Purkinje cell (primary cell): ENCODE results near the gene TRIM29. TPM values are rescaled to one million over a fixed set of nuclear protein-coding genes. Genes with fewer than 3 reads are reported as not detected.

ENCODE experiments used
- polyA plus RNA-seq: library from polyadenylated mRNA; unstranded; fragments of >200 nt; fragmentation: Nextera tagmentation; gene quantifications from 2 replicates; pipeline ENCODE4 v1.2.1, GENCODE V29; 2014

The TRIM29 gene, protein sequence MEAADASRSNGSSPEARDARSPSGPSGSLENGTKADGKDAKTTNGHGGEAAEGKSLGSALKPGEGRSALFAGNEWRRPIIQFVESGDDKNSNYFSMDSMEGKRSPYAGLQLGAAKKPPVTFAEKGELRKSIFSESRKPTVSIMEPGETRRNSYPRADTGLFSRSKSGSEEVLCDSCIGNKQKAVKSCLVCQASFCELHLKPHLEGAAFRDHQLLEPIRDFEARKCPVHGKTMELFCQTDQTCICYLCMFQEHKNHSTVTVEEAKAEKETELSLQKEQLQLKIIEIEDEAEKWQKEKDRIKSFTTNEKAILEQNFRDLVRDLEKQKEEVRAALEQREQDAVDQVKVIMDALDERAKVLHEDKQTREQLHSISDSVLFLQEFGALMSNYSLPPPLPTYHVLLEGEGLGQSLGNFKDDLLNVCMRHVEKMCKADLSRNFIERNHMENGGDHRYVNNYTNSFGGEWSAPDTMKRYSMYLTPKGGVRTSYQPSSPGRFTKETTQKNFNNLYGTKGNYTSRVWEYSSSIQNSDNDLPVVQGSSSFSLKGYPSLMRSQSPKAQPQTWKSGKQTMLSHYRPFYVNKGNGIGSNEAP
- not detected in 2 replicates for polyA plus RNA-seq

DNA sequence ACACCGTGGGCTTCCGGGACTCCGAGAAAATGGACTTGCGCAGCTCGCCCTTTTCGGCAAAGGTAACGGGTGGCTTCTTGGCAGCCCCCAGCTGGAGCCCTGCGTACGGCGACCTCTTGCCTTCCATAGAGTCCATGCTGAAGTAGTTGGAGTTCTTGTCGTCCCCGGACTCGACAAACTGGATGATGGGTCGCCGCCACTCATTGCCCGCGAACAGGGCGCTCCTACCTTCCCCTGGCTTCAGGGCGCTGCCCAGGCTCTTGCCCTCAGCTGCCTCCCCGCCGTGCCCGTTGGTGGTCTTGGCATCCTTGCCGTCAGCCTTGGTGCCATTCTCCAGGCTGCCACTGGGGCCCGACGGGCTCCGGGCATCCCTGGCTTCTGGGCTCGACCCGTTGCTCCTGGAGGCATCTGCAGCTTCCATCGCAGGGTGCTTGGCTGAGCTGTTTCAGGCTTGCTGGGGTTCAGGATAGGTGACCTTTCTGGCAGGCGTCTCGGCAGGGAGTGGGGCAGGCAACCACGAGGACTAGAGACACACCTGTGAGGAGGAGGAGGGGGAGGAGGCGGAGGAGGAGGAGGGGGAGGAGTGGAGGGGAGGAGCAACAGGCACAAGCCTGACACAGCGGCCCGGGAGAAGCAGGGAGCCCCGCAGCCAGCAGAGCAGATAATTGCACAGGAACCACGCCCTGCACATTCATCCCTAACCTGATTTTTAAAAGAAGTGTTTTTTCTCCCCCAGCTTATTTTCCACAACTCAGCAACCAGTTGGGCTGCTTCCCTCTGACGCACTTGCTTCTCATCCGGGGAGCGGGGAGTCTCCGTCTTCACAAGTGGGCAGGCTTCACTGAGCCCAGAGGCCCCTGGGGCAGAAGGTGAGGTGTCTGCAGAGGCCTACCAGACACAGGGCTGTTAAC lies at the start of gene TRIM29:
TSS of gene TRIM29 (minus strand) at position 503 of the 911 bp plus-strand sequence. CDS start at position 421, 82 bp downstream.

Other genes starting within 250 kb of the TRIM29 start
- 0.09 TPM in 1 of 2 replicates, not detected in the other for gene OAF, start 72.9 kb upstream of the TRIM29 start, polyA plus RNA-seq
- gene POU2F3, start 102.0 kb upstream of the TRIM29 start, polyA plus RNA-seq, result not detected in 2 replicates
- 9.6 and 10.4 TPM in 2 replicates for gene TLCD5, start 187.2 kb upstream of the TRIM29 start, polyA plus RNA-seq
- gene ARHGEF12, start 198.3 kb upstream of the TRIM29 start, polyA plus RNA-seq, result 18.5 and 26.8 TPM in 2 replicates